ENCODE data around the gene OPHN1.
A peak's percentile ranks its signal among the peaks of the same experiment; 100 is the strongest.

OPHN1 gene

DNA sequence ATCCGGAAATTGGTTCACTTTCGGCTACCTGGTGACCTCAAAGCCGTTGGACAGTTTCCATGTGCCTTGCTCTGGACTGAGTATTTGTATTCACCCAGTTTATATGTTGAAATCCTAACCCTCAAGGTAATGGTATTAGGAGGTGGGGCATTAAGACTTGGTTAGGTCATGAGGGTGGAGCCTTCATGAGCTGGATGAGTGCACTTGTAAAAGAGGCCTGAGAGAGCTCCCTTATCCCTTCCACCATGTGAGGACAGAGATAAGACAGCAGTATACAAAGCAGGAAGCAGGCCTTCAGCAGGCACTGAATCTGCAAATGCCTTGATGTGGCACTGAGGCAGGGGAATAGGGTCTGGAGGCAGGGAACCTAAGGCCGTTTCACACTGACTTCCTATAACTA lies 5.3 kb upstream of the OPHN1 start:
- H3K27ac ChIP-seq (ENCODE audit: poor library complexity, severe bottlenecking) = no peak overlapping the region
- H3K4me3 ChIP-seq (ENCODE audit: severe bottlenecking) = no peak overlapping the region
- H3K9me3 ChIP-seq (ENCODE audit: severe bottlenecking) = no peaks in the 10 kb centered on the region
- DNase-seq (ENCODE audit: low spot score) (no peak), ATAC-seq (ENCODE audit: low read depth) (no peak)
- H3K4me1 ChIP-seq (ENCODE audit: insufficient read depth, poor library complexity, severe bottlenecking) = no peaks in the 10 kb centered on the region
- no peaks in the 10 kb centered on the region for H3K27me3 ChIP-seq (ENCODE audit: insufficient read depth, poor library complexity, severe bottlenecking)
- TF ChIP-seq, protein P1, sequence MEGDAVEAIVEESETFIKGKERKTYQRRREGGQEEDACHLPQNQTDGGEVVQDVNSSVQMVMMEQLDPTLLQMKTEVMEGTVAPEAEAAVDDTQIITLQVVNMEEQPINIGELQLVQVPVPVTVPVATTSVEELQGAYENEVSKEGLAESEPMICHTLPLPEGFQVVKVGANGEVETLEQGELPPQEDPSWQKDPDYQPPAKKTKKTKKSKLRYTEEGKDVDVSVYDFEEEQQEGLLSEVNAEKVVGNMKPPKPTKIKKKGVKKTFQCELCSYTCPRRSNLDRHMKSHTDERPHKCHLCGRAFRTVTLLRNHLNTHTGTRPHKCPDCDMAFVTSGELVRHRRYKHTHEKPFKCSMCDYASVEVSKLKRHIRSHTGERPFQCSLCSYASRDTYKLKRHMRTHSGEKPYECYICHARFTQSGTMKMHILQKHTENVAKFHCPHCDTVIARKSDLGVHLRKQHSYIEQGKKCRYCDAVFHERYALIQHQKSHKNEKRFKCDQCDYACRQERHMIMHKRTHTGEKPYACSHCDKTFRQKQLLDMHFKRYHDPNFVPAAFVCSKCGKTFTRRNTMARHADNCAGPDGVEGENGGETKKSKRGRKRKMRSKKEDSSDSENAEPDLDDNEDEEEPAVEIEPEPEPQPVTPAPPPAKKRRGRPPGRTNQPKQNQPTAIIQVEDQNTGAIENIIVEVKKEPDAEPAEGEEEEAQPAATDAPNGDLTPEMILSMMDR (IDR thresholded peaks at IDR 0.05; ENCODE audit: poor library complexity, severe bottlenecking) = no peak
- no peaks in the 10 kb centered on the region for H3K36me3 ChIP-seq (ENCODE audit: low read depth)

DNA sequence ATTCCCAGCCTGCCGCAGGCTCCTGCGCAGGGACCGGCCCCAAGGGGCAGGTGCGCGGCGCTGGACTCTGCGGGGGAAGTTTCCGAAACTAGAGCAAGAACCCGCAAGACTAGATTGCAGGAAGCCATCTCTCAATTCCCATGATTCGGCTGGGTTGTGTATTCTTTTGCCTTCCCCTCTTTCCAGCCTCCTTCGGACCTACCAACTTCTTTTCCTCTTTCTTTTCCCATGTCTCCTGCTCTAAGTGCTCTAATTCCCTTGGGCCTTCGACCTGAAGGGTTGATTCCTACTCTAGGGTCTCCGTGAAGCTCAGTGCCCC lies 645 bp upstream of the OPHN1 start:
- no peaks in the 10 kb centered on the region for H3K36me3 ChIP-seq (ENCODE audit: low read depth)
- no peaks in the 10 kb centered on the region for H3K27me3 ChIP-seq (ENCODE audit: insufficient read depth, poor library complexity, severe bottlenecking)
- no peak for DNase-seq (ENCODE audit: low spot score)
- no peak for ATAC-seq (ENCODE audit: low read depth)
- TF ChIP-seq, protein P1 (IDR thresholded peaks at IDR 0.05; ENCODE audit: poor library complexity, severe bottlenecking) = no peak
- H3K4me3 ChIP-seq (ENCODE audit: severe bottlenecking) = peak overlapping the region; percentile 50
- H3K27ac ChIP-seq (ENCODE audit: poor library complexity, severe bottlenecking) = peak overlapping the region; percentile 64
- no peaks in the 10 kb centered on the region for H3K9me3 ChIP-seq (ENCODE audit: severe bottlenecking)
- H3K4me1 ChIP-seq (ENCODE audit: insufficient read depth, poor library complexity, severe bottlenecking) = peaks cover 6% of the 10 kb centered on the region

DNA sequence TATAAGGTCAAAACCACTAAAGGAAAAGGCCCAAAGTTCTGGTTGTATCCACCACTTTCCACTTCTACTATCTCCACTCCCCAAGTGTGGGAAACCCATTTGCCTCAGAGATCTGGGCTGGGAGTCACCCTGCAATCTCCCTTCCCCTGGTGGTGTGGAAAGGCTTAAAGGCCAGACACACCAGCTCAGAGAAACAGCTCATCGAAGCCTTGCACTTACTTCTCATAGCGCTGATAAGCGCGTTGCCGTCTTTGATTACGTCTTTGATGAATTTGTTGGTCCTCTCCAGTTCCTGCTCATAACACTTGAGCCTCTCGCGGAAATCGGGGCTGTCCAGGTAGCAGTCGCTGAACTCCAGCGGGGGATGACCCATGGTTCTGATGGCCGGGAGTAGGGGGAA lies 647 bp downstream of the OPHN1 start:
- ATAC-seq (ENCODE audit: low read depth) = no peak
- no peak for DNase-seq (ENCODE audit: low spot score)
- Histone ChIP-seq H3K4me3 (ENCODE audit: severe bottlenecking) (peak overlapping the region; percentile 50), H3K9me3 (ENCODE audit: severe bottlenecking) (no peaks in the 10 kb centered on the region), H3K36me3 (ENCODE audit: low read depth) (no peaks in the 10 kb centered on the region), H3K27ac (ENCODE audit: poor library complexity, severe bottlenecking) (peak overlapping the region; percentile 64), H3K27me3 (ENCODE audit: insufficient read depth, poor library complexity, severe bottlenecking) (no peaks in the 10 kb centered on the region), H3K4me1 (ENCODE audit: insufficient read depth, poor library complexity, severe bottlenecking) (peaks cover 14% of the 10 kb centered on the region)
- TF ChIP-seq, protein P1 (IDR thresholded peaks at IDR 0.05; ENCODE audit: poor library complexity, severe bottlenecking) = no peak

DNA sequence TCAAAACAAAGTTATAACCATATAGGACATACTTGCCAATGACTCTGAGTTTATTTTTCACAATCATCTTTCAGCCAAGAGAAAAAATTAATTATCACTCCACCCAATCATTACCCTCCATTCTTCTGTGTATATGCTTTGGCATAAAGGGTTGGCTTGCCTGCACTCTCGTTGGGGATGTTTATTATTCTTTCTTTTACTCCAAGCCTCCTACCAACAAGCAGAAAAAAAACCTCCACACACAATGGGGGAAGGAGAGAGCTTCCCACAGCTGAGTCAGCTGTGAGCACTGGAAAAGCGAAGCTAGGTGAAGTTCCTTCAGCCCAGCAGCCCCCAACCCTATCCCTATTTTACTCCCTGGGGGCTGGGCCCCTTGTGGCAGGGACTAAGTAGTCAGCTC lies 1.5 kb downstream of the OPHN1 start:
- Histone ChIP-seq H3K9me3 (ENCODE audit: severe bottlenecking) (no peaks in the 10 kb centered on the region), H3K27ac (ENCODE audit: poor library complexity, severe bottlenecking) (no peak overlapping the region), H3K27me3 (ENCODE audit: insufficient read depth, poor library complexity, severe bottlenecking) (no peaks in the 10 kb centered on the region), H3K4me1 (ENCODE audit: insufficient read depth, poor library complexity, severe bottlenecking) (peaks cover 14% of the 10 kb centered on the region), H3K4me3 (ENCODE audit: severe bottlenecking) (no peak overlapping the region), H3K36me3 (ENCODE audit: low read depth) (no peaks in the 10 kb centered on the region)
- ATAC-seq (ENCODE audit: low read depth) (no peak), DNase-seq (ENCODE audit: low spot score) (no peak)
- TF ChIP-seq, protein P1 (IDR thresholded peaks at IDR 0.05; ENCODE audit: poor library complexity, severe bottlenecking) = no peak

DNA sequence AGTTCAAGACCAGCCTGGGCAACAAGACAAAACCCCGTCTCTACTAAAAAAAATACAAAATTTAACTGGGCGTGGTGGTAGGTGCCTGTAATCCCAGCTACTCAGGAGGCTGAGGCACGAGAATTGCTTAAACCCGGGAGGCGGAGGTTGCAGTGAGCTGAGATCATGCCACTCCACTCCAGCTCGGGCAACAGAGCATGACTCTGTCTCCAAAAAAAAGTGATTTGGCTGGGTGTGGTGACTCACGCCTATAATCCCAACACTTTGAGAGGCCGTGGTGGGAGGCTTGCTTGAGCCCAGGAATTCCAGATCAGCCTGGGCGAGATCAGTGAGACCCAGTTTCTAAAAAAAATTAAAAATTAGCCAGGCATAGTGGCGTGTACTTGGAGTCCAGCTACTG lies 4.1 kb downstream of the OPHN1 start:
- Histone ChIP-seq H3K27ac (ENCODE audit: poor library complexity, severe bottlenecking) (peak overlapping the region; percentile 53), H3K9me3 (ENCODE audit: severe bottlenecking) (no peaks in the 10 kb centered on the region), H3K27me3 (ENCODE audit: insufficient read depth, poor library complexity, severe bottlenecking) (no peaks in the 10 kb centered on the region), H3K36me3 (ENCODE audit: low read depth) (no peaks in the 10 kb centered on the region), H3K4me1 (ENCODE audit: insufficient read depth, poor library complexity, severe bottlenecking) (peaks cover 14% of the 10 kb centered on the region), H3K4me3 (ENCODE audit: severe bottlenecking) (no peak overlapping the region)
- ATAC-seq (ENCODE audit: low read depth) = no peak; the same call in 2 of the 3 replicates
- TF ChIP-seq, protein P1 (IDR thresholded peaks at IDR 0.05; ENCODE audit: poor library complexity, severe bottlenecking) = no peak
- no peak for DNase-seq (ENCODE audit: low spot score)

Data from RWPE2 (cell line).